ENCODE results near the gene TGFA. TPM values are rescaled to one million over a fixed set of nuclear protein-coding genes. Genes with fewer than 3 reads are reported as not detected.

Gene TGFA
- total RNA-seq, 5 donors from 2014 or later (not counting 1 experiment from before 2014, with no cell fraction given) = 1.2 to 8.3 (median 4.5) TPM

DNA sequence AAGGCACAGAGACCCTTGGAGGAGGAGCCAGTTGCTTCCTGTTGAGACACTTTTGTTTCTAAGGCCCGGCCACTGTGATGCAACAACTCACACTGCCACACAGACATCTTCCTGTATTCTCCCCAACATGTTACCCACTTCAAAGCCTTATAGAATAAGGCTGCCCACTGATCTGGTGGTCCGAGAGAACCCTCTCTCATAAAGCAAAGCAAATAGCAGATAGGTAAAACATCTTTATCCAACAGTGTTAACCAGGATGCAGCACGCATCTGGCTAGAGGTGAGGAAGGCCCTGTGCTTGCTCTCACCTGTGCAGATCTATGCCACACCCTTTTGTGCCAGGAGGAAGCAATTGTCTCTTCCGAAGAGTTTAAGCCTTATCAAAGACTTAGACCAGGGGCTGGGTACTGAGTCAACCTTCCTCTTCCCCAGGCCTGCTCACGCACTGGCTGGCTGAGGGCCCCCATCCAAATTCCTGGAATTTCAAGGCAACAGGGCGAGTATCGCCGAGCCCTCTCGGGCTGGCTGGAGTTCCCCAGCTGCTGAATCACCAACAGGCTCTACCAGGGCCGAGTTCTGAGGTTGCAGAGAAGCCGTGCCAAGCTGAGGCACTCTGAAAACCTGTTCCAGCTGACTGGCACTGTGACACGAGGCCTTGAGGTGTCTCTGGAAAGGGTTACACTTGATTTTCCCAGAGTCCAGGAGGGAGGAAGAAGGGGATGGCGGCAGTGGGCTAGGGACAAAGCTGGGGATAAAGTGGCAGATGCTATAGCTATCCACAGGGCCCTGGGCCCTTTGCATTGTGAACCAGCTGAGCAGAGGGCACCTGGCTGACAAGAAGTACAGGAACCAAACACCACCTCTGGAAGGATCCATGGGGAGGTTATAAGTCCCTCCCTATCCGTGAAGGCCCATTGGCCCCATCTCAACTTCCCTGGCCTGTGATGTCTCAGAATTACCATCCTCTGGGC, 29.3 kb downstream of the TGFA start:
- no peaks in the 10 kb centered on the region for H3K9me3 Mint-ChIP-seq
- Histone ChIP-seq H3K27me3 (replicated peaks in 1 of 2; ENCODE audit: control insufficient read depth in 2 of 2, extremely low read depth in 1 of 2, insufficient read depth in 2 of 2, low read length in 1 of 2) (peaks cover 0 to 3% of the 10 kb centered on the region in 2 experiments), H3K9me3 (no peaks in the 10 kb centered on the region), H3K4me3 (ENCODE audit: control insufficient read depth in 1 of 2, extremely low read depth in 1 of 2, low read length in 1 of 2) (no peak overlapping the region), H3K4me1 (ENCODE audit: control insufficient read depth in 1 of 2, extremely low read depth in 1 of 2, insufficient read depth in 2 of 2, low read length in 2 of 2) (peaks cover 9 to 26% of the 10 kb centered on the region in 2 experiments), H3K36me3 (ENCODE audit: control insufficient read depth in 2 of 2, extremely low read depth in 1 of 2, insufficient read depth in 1 of 2, low read length in 1 of 2) (no peaks in the 10 kb centered on the region), H3K27ac (ENCODE audit: low read length) (peak overlapping the region; percentile 74)
- ChIA-PET CTCF (interaction anchor here in 1 of 2 donors (0.5 kb wide), 1 partner anchor 9 kb away, joined by 3 read pairs; no protein-coding TSS in a partner anchor), POLR2A (no interaction called here)
- H3K27me3 Mint-ChIP-seq = peaks cover 0 to 1% of the 10 kb centered on the region in 2 donors
- peak overlapping the region; percentile 89 to 92 for H3K27ac Mint-ChIP-seq
- DNase-seq = peak in 24 of 35 experiments; percentile 5 to 58 (median 22)
- 34% methylated on average over 10 of the region's 14 CpGs for WGBS (ENCODE audit: insufficient coverage)
- peaks cover 4% of the 10 kb centered on the region for H3K36me3 Mint-ChIP-seq
- peak overlapping the region in 2 of 3 donors; percentile 14 to 35 for H3K4me3 Mint-ChIP-seq
- ATAC-seq (replicated peaks in 1 of 4) = peak; percentile 68 to 85 (median 82)
- peaks cover 15 to 23% (median 22%) of the 10 kb centered on the region in 3 donors for H3K4me1 Mint-ChIP-seq

GRCh38 chr2:70523672-70523995, 30.0 kb downstream of the TGFA start:
- H3K4me3 ChIP-seq (ENCODE audit: control insufficient read depth in 1 of 2, extremely low read depth in 1 of 2, low read length in 1 of 2) = no peak overlapping the region
- Mint-ChIP-seq H3K9me3 (no peaks in the 10 kb centered on the region), H3K27me3 (peaks cover 0 to 1% of the 10 kb centered on the region in 2 donors), H3K4me3 (peak overlapping the region in 1 of 3 donors; percentile 35), H3K27ac (peak overlapping the region; percentile 89 to 92), H3K4me1 (peaks cover 15 to 23% (median 22%) of the 10 kb centered on the region in 3 donors), H3K36me3 (no peaks in the 10 kb centered on the region)
- H3K36me3 ChIP-seq (ENCODE audit: control insufficient read depth in 2 of 2, extremely low read depth in 1 of 2, insufficient read depth in 1 of 2, low read length in 1 of 2) = no peaks in the 10 kb centered on the region
- DNase-seq = no peak
- H3K9me3 ChIP-seq = no peaks in the 10 kb centered on the region
- CTCF ChIA-PET = interaction anchor here in 1 of 2 donors (1.2 kb wide), 1 partner anchor 51 kb away, joined by 4 read pairs; no protein-coding TSS in a partner anchor
- peaks cover 0 to 3% of the 10 kb centered on the region in 2 experiments for H3K27me3 ChIP-seq (replicated peaks in 1 of 2; ENCODE audit: control insufficient read depth in 2 of 2, extremely low read depth in 1 of 2, insufficient read depth in 2 of 2, low read length in 1 of 2)
- peak in 1 of 4 experiments; percentile 19 for ATAC-seq (replicated peaks in 1 of 4)
- POLR2A ChIA-PET = no interaction called here
- peak overlapping the region; percentile 74 for H3K27ac ChIP-seq (ENCODE audit: low read length)
- peaks cover 9 to 26% of the 10 kb centered on the region in 2 experiments for H3K4me1 ChIP-seq (ENCODE audit: control insufficient read depth in 1 of 2, extremely low read depth in 1 of 2, insufficient read depth in 2 of 2, low read length in 2 of 2)

DNA sequence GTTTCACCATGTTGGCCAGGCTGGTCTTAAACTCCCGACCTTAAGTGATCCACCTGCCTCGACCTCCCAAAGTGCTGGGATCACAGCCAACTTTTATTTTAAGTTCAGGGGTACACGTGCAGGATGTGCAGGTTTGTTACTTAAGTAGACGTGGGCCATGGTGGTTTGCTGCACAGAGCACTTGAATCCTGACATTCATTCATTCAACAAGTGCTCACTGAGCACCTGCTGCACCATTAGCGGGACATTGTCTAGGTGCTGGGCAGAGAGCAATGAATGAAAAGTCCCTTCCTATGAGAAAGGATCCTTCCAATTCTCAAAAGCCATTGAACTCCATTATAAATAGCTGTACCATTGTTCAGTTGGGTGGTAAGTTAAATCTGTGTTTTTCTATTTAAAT, 31.0 kb downstream of the TGFA start:
- Mint-ChIP-seq H3K27me3 (peaks cover 0 to 1% of the 10 kb centered on the region in 2 donors), H3K27ac (no peak overlapping the region), H3K4me3 (no peak overlapping the region), H3K9me3 (no peaks in the 10 kb centered on the region), H3K36me3 (no peaks in the 10 kb centered on the region), H3K4me1 (peaks cover 15 to 23% (median 22%) of the 10 kb centered on the region in 3 donors)
- Histone ChIP-seq H3K27ac (ENCODE audit: low read length) (no peak overlapping the region), H3K4me1 (ENCODE audit: control insufficient read depth in 1 of 2, extremely low read depth in 1 of 2, insufficient read depth in 2 of 2, low read length in 2 of 2) (peaks cover 9 to 26% of the 10 kb centered on the region in 2 experiments), H3K27me3 (replicated peaks in 1 of 2; ENCODE audit: control insufficient read depth in 2 of 2, extremely low read depth in 1 of 2, insufficient read depth in 2 of 2, low read length in 1 of 2) (peaks cover 0 to 3% of the 10 kb centered on the region in 2 experiments), H3K36me3 (ENCODE audit: control insufficient read depth in 2 of 2, extremely low read depth in 1 of 2, insufficient read depth in 1 of 2, low read length in 1 of 2) (no peaks in the 10 kb centered on the region), H3K9me3 (no peaks in the 10 kb centered on the region), H3K4me3 (ENCODE audit: control insufficient read depth in 1 of 2, extremely low read depth in 1 of 2, low read length in 1 of 2) (no peak overlapping the region)
- ChIA-PET CTCF (interaction anchor here in 1 of 2 donors (1.2 kb wide), 1 partner anchor 50 kb away, joined by 4 read pairs; no protein-coding TSS in a partner anchor), POLR2A (no interaction called here)
- ATAC-seq (replicated peaks in 1 of 4) (no peak), DNase-seq (no peak)
- WGBS (ENCODE audit: insufficient coverage) = 87% methylated on average over 3 of the region's 5 CpGs

DNA sequence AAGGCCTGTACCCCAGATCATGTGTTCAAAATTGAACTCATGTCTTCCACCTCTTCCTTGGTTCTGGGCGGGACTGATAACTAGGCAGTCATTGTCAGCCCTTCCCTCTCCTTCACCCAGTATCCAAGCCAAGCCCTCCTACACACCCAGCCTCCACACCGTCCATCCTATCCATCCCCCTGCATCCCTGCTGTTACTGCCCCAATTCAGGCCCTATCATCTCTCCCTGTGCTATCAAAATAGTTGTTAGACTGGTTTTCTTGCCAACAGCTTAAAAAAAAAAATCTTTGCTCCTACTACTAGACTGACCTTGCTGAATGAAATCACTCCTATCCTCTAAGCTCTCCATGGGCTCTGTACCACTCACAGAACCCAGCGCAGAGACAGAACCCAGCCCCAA, 32.8 kb downstream of the TGFA start:
- Histone ChIP-seq H3K27ac (ENCODE audit: low read length) (no peak overlapping the region), H3K9me3 (no peaks in the 10 kb centered on the region), H3K4me1 (ENCODE audit: control insufficient read depth in 1 of 2, extremely low read depth in 1 of 2, insufficient read depth in 2 of 2, low read length in 2 of 2) (peaks cover 9 to 26% of the 10 kb centered on the region in 2 experiments), H3K4me3 (ENCODE audit: control insufficient read depth in 1 of 2, extremely low read depth in 1 of 2, low read length in 1 of 2) (no peak overlapping the region), H3K27me3 (replicated peaks in 1 of 2; ENCODE audit: control insufficient read depth in 2 of 2, extremely low read depth in 1 of 2, insufficient read depth in 2 of 2, low read length in 1 of 2) (peaks cover 0 to 3% of the 10 kb centered on the region in 2 experiments), H3K36me3 (ENCODE audit: control insufficient read depth in 2 of 2, extremely low read depth in 1 of 2, insufficient read depth in 1 of 2, low read length in 1 of 2) (no peaks in the 10 kb centered on the region)
- DNase-seq = no peak
- H3K27ac Mint-ChIP-seq = no peak overlapping the region
- 69% methylated on average over 3 of the region's 3 CpGs for WGBS (ENCODE audit: insufficient coverage)
- peaks cover 15 to 26% (median 22%) of the 10 kb centered on the region in 3 donors for H3K4me1 Mint-ChIP-seq
- H3K27me3 Mint-ChIP-seq = no peaks in the 10 kb centered on the region
- no peaks in the 10 kb centered on the region for H3K36me3 Mint-ChIP-seq
- ChIA-PET CTCF (no interaction called here), POLR2A (no interaction called here)
- H3K4me3 Mint-ChIP-seq = no peak overlapping the region
- ATAC-seq (replicated peaks in 1 of 4) = no peak
- no peaks in the 10 kb centered on the region for H3K9me3 Mint-ChIP-seq

DNA sequence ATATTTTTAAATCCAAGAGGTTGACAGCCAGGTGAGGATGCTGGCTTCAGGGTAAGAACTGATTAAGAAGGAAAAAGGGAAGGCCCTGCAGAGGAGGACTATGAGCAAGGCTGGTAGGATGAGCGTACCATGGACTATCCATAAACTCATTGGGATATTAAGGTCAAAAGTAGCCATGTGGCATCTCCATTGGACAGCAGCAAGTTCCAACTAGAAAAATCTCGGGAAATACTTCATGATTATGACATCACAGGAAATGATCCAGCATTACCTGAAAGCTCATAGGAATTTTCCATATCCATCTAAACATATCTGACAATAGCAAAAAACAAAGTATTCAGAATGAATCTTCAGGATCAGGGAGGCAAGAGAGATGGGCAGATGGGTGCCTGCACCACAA, 34.2 kb downstream of the TGFA start:
- Histone ChIP-seq H3K36me3 (ENCODE audit: control insufficient read depth in 2 of 2, extremely low read depth in 1 of 2, insufficient read depth in 1 of 2, low read length in 1 of 2) (no peaks in the 10 kb centered on the region), H3K27me3 (replicated peaks in 1 of 2; ENCODE audit: control insufficient read depth in 2 of 2, extremely low read depth in 1 of 2, insufficient read depth in 2 of 2, low read length in 1 of 2) (no peaks in the 10 kb centered on the region), H3K27ac (ENCODE audit: low read length) (no peak overlapping the region), H3K9me3 (no peaks in the 10 kb centered on the region), H3K4me1 (ENCODE audit: control insufficient read depth in 1 of 2, extremely low read depth in 1 of 2, insufficient read depth in 2 of 2, low read length in 2 of 2) (peaks cover 8 to 15% of the 10 kb centered on the region in 2 experiments), H3K4me3 (ENCODE audit: control insufficient read depth in 1 of 2, extremely low read depth in 1 of 2, low read length in 1 of 2) (no peak overlapping the region)
- POLR2A ChIA-PET = no interaction called here
- no peak overlapping the region for H3K27ac Mint-ChIP-seq
- H3K9me3 Mint-ChIP-seq = no peaks in the 10 kb centered on the region
- H3K27me3 Mint-ChIP-seq = no peaks in the 10 kb centered on the region
- peaks cover 15 to 17% (median 15%) of the 10 kb centered on the region in 3 donors for H3K4me1 Mint-ChIP-seq
- ATAC-seq (replicated peaks in 1 of 4) = no peak
- no peak for DNase-seq
- CTCF ChIA-PET = no interaction called here
- 80% methylated on average over 1 of the region's 2 CpGs for WGBS (ENCODE audit: insufficient coverage)
- no peak overlapping the region for H3K4me3 Mint-ChIP-seq
- H3K36me3 Mint-ChIP-seq = no peaks in the 10 kb centered on the region

- H3K27me3 ChIP-seq (replicated peaks in 1 of 2; ENCODE audit: control insufficient read depth in 2 of 2, extremely low read depth in 1 of 2, insufficient read depth in 2 of 2, low read length in 1 of 2) = no peaks in the 10 kb centered on the region
- H3K9me3 ChIP-seq = no peaks in the 10 kb centered on the region
- no peaks in the 10 kb centered on the region for H3K36me3 ChIP-seq (ENCODE audit: control insufficient read depth in 2 of 2, extremely low read depth in 1 of 2, insufficient read depth in 1 of 2, low read length in 1 of 2)
- Mint-ChIP-seq H3K27me3 (no peaks in the 10 kb centered on the region), H3K36me3 (no peaks in the 10 kb centered on the region), H3K27ac (no peak overlapping the region), H3K9me3 (no peaks in the 10 kb centered on the region), H3K4me1 (peaks cover 6 to 8% (median 6%) of the 10 kb centered on the region in 3 donors), H3K4me3 (no peak overlapping the region)
- peaks cover 0 to 6% of the 10 kb centered on the region in 2 experiments for H3K4me1 ChIP-seq (ENCODE audit: control insufficient read depth in 1 of 2, extremely low read depth in 1 of 2, insufficient read depth in 2 of 2, low read length in 2 of 2)
- no peak overlapping the region for H3K27ac ChIP-seq (ENCODE audit: low read length)
- no peak for DNase-seq
- no peak overlapping the region for H3K4me3 ChIP-seq (ENCODE audit: control insufficient read depth in 1 of 2, extremely low read depth in 1 of 2, low read length in 1 of 2)
- ATAC-seq (replicated peaks in 1 of 4) = no peak
- CTCF ChIA-PET = no interaction called here
- WGBS (ENCODE audit: insufficient coverage) = 100% methylated on average over 1 of the region's 1 CpG
- POLR2A ChIA-PET = no interaction called here
These were observed 35.1 kb downstream of the TGFA start for GRCh38 chr2:70518557-70518956.

Measured in T-cell (primary cell).